GM10248 (cell line): ENCODE results near the gene MAP2.

ENCODE experiments used
- CTCF ChIA-PET: fragments of 300-600 bp; sonication (Branson Sonifier 250); formaldehyde crosslinking; extraction: SDS; loops from one replicate; lab custom pipeline; 2021; ENCODE audit warnings: antibody characterized with exemption; lab: Yijun Ruan, JAX
- POLR2A ChIA-PET: fragments of 350-650 bp; sonication (Branson Sonifier 250); formaldehyde crosslinking; extraction: SDS; loops from one replicate; lab custom pipeline; 2020; ENCODE audit warnings: antibody characterized with exemption; lab: Yijun Ruan, JAX
- DNase-seq: peaks from one replicate; pipeline ENCODE4 v3.0.0; 2012; ENCODE audit errors: extremely low spot score
- TF ChIP-seq, protein P1 (sequence below): IDR thresholded peaks from 2 replicates; pipeline ENCODE4 v1.5.1; 2012; ENCODE audit warnings: mild to moderate bottlenecking, low read depth; ENCODE audit errors: extremely low read depth, missing control alignments, control extremely low read depth

The MAP2 gene

DNA sequence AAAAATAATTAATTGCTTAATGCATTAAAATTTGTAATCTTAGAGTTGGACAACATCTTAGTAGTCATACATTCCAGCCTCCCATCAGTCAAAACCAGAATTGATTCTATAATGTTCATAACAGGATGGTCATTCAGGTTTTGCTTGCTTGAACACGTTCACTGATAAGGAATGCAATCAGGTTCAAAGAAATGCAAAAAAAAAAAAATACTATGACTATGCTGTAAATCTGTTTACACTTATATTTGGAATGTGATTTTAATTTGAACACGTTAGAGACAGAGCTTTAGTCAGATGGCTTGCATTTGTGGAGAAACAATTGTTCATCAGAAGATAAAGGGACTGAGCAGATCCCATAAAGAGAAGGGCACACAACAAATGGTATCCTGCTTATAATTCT, 216.5 kb downstream of the MAP2 start:
- CTCF ChIA-PET, result no interaction called here

DNA sequence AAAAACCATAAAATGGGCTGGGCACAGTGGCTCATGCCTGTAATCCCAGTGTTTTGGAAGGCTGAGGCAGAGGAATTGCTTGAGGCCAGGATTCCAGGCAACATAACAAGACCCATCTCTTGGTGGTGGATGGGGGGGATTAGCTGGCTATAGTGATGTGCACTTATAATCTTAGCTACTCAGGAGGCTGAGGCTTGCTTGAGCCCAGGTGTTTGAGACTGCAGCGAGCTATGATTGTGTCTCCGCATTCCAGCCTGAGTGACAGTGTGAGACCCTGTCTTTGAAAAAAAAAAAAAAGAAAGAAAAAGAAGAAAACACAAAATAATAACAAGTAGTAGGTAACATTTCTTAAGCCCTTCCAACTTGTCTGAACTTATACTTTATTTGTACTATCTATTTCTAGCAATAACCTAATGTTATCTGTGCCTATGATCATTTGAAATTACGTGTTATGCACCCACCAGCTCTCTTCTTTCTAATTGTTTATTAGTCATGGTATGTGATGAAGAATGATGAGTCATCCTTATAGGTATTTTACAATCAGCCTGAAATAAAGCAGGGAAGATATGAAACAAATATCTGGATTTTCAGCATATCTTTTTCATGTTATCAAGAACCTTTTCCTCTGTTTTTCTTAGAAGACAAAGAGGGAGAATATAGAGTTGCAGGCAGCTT, 218.4 kb downstream of the MAP2 start:
- DNase-seq, result no peak
- ChIA-PET POLR2A (no interaction called here), CTCF (interaction anchor here (1.1 kb wide), 1 partner anchor 36 kb away, joined by 3 read pairs; no protein-coding TSS in a partner anchor)
- TF ChIP-seq, protein P1, sequence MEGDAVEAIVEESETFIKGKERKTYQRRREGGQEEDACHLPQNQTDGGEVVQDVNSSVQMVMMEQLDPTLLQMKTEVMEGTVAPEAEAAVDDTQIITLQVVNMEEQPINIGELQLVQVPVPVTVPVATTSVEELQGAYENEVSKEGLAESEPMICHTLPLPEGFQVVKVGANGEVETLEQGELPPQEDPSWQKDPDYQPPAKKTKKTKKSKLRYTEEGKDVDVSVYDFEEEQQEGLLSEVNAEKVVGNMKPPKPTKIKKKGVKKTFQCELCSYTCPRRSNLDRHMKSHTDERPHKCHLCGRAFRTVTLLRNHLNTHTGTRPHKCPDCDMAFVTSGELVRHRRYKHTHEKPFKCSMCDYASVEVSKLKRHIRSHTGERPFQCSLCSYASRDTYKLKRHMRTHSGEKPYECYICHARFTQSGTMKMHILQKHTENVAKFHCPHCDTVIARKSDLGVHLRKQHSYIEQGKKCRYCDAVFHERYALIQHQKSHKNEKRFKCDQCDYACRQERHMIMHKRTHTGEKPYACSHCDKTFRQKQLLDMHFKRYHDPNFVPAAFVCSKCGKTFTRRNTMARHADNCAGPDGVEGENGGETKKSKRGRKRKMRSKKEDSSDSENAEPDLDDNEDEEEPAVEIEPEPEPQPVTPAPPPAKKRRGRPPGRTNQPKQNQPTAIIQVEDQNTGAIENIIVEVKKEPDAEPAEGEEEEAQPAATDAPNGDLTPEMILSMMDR, result no peak

More for the DNA sequence above, 216.5 kb downstream of the MAP2 start:
- POLR2A ChIA-PET, result no interaction called here
- no peak for DNase-seq
- TF ChIP-seq, protein P1, result no peak

DNA sequence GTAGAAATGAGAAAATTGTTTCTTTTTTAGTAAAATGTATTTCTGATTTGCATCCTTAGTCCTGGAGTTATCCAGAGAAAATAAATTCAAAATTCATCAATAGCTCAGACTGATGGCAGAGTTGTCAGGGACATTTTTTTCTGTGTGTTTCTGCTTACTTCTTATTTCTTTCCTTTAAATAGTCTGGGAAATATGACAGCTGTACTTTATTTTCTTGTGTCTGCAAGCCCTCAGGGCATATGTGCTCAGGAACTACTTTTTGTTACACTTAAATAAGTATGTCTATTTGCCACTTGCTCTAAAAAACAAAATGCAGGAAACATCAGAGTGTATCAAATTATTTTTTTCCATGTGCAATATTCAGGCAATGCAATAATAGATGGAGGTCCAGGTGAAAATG, 221.0 kb downstream of the MAP2 start:
- no peak for DNase-seq
- TF ChIP-seq, protein P1, result no peak
- ChIA-PET POLR2A (no interaction called here), CTCF (interaction anchor here (1.6 kb wide), 1 partner anchor 24 kb away, joined by 4 read pairs; no protein-coding TSS in a partner anchor)

DNA sequence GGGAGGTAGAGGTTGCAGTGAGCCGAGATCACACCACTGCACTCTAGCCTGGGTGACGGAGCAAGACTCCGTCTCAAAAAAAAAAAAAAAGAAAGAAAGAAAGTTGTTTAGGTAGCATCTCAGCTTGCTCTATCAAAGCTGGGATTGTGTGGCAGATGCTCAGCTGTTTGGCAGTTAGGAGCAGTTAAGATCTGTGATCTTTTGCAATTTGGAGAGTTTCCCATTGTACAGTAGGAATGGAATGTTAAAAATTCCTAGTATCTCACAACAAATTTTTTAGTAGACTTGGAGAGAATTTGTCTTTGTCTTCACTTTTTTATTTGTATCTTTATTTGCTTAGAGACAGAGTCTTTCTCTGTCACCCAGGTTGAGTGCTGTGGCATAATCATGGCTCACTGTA, 224.9 kb downstream of the MAP2 start:
- POLR2A ChIA-PET, result no interaction called here
- DNase-seq, result no peak
- CTCF ChIA-PET, result interaction anchor here (1.6 kb wide), 1 partner anchor 29 kb away, joined by 5 read pairs; no protein-coding TSS in a partner anchor
- TF ChIP-seq, protein P1, result no peak

DNA sequence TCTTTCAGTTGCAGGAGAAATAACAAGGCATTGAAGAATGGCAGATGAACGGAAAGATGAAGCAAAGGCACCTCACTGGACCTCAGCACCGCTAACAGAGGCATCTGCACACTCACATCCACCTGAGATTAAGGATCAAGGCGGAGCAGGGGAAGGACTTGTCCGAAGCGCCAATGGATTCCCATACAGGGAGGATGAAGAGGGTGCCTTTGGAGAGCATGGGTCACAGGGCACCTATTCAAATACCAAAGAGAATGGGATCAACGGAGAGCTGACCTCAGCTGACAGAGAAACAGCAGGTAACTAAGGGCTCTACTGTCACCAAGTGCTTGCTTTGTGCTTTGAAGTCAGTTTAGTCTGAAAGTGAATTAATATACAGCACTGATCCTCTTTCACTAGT, 229.3 kb downstream of the MAP2 start:
- POLR2A ChIA-PET, result no interaction called here
- CTCF ChIA-PET, result interaction anchor here (0.6 to 1.4 kb wide), 3 partner anchors 9 to 46 kb away, joined by 3 read pairs; no protein-coding TSS in a partner anchor
- no peak for DNase-seq
- TF ChIP-seq, protein P1, result no peak

DNA sequence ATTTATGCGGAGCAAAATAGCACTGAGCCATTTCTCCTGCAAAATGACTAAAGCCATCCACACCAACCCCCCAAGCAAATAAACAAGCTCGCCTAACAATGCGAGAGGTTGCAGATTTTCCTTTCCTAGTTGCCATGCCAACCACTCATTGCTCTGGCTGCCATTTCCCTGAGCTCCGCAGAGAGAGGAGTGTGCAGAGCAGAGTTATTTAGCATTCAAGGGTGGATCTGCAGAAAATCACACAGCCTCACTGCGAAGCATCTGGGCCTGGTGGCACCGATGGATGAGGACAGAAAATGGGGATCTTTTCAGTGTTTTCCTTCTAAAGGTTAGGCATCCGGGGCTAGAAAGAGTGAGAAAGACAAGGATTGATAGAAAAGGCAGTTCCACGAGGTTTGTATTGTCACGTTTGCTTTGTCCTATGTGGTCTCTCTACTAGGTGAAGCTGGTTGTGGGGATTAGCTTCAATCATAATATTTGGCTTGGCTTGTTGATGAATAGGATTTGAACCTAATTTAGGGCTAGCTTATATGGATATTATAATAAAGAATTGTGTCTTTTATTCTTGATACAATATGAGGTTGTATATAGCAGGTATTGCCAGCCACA, 237.5 kb downstream of the MAP2 start:
- DNase-seq, result no peak
- ChIA-PET CTCF (interaction anchor here (0.9 to 1.5 kb wide), 3 partner anchors 9 to 59 kb away, joined by 3 read pairs; no protein-coding TSS in a partner anchor), POLR2A (no interaction called here)
- TF ChIP-seq, protein P1, result no peak
